Activated CD8-positive, alpha-beta memory T cell treated with anti-CD3 and anti-CD28 coated beads, Interleukin-2, amount 50 U/mL, for 24 hours (primary cell): Measurements from ENCODE around the gene LCE3B.

Source experiments
- DNase-seq: peaks from one replicate; pipeline ENCODE4 v3.0.0-alpha.2; 2020; ENCODE audit errors: extremely low read depth

The LCE3B gene

GRCh38 chr1:152658649-152659048 is 45.0 kb downstream of the LCE3B start:
- no peak for DNase-seq

- DNase-seq, result no peak
Measured at GRCh38 chr1:152663098-152663497, 49.5 kb downstream of the LCE3B start, which contains the start of gene LCE2D. TSS of gene LCE2D (plus strand) at chr1:152663380. CDS start at chr1:152664106, 726 bp downstream.
